ENCODE results near the gene CSTPP1.
A peak's percentile ranks its signal among the peaks of the same experiment; 100 is the strongest.
"Not testable (repeated sequence)": the region's sequence is repeated elsewhere in the genome, so short reads cannot be mapped to it uniquely, and the experiment has no call there.

Gene CSTPP1

GRCh38 chr11:47185305-47186075 is 248.9 kb downstream of the CSTPP1 start:
- no peak for DNase-seq

DNA sequence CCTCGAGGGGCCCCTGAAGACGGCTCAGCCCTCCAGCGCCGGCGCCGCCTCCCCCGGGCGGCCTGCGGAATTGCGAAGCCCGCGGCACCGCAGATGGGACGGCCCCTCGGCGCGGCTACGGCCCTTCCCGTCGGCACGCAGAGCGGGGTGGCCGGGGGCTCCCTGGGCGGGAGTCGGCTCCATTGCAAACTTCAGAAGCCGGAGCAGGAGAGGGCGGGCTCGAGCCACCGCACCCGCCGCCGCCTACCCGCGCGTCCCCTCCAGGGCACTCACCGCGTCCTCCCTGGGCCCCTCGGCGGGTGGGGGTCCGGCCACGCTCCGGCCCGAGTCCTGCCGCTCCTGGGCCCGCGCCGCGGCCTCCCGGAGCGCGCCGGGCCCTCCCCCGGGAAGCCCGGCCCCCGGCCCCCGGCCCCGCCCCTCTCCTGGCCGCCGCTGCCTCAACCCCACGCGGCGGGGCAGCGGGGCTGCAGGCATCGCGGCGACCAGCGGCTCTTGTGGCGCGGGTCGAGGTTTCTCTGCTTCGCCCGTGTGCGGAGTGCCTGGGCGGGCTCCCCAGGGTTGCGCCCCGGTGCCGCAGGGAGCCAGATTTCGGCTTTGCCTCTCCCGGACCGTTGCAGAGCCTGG is 249.6 kb downstream of the CSTPP1 start, which contains the start of gene PACSIN3:
PACSIN3 (minus strand) TSS at position 359 of the 624 bp plus-strand sequence. CDS start 3,707 bp downstream, outside the sequence.
- DNase-seq = no peak

- peak; percentile 51 for DNase-seq
Measured at GRCh38 chr11:47186700-47187695, 250.4 kb downstream of the CSTPP1 start.

GRCh38 chr11:47187723-47188122 is 251.2 kb downstream of the CSTPP1 start:
- DNase-seq = no peak

DNA sequence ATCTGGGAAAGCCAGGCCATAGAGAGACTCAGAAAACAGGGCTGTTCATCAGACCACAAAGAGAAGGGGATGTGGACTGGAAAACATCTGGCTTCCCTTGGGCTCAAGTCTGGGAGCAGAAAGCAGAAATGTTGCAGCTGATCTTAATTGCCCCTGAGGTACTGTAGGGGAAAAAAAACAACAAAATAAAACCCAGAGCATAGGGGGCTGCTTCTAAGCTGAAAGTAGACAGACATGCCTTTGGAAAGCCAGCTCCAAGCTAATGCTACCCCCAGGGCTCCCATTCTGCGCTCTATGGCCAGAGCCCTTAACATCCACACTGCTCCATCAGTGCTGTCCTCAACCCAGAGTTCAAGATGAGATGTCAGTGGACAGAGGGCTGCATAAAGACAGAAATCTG is 251.7 kb downstream of the CSTPP1 start:
- DNase-seq = no peak

- DNase-seq = no peak
Measured at GRCh38 chr11:47189100-47189834, 252.7 kb downstream of the CSTPP1 start.

DNA sequence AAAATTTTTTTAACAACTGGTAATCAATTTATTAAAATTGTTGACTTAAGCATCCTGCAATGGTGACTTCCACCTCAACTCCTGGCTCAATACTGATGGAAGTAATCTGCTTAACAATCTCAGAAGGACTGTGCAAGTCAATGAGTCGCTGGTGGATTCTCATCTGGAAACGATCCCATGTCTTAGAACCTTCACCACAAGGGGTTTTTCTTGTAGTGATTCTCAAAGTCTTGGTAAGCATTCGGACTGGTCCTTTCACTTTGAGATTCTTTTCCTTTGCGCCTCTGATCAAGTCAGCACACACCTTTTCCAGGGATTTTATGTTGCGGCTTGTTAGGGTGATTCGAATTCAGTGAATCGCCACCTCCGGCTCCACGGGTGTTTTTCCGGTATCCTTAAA is 254.6 kb downstream of the CSTPP1 start:
- DNase-seq = not testable (repeated sequence)

- no peak for DNase-seq
Measured at GRCh38 chr11:47192111-47192510, 255.6 kb downstream of the CSTPP1 start.

DNA sequence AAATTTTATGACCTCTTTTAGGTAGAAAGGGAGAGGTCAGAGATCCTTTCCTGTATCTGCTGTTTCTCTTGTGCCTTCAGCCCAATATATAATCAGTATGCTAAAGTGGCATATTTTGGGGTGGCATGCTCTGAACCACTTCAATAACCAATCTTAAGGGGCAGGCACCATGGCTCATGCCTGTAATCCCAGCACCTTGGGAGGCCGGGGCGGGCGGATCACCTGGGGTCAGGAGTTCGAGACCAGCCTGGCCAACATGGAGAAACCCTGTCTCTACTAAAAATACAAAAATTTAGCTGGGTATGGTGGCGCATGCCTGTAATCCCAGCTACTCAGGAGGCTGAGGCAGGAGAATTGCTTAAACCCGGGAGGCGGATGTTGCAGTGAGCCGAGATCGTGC is 261.6 kb downstream of the CSTPP1 start:
- DNase-seq = not testable (repeated sequence)

GRCh38 chr11:47201015-47201414 is 264.5 kb downstream of the CSTPP1 start:
- no peak for DNase-seq

GRCh38 chr11:47202576-47202975 is 266.0 kb downstream of the CSTPP1 start:
- no peak for DNase-seq

GRCh38 chr11:47204637-47204989 is 268.1 kb downstream of the CSTPP1 start:
- no peak for DNase-seq

GRCh38 chr11:47206577-47206976 is 270.0 kb downstream of the CSTPP1 start:
- not testable (repeated sequence) for DNase-seq

DNA sequence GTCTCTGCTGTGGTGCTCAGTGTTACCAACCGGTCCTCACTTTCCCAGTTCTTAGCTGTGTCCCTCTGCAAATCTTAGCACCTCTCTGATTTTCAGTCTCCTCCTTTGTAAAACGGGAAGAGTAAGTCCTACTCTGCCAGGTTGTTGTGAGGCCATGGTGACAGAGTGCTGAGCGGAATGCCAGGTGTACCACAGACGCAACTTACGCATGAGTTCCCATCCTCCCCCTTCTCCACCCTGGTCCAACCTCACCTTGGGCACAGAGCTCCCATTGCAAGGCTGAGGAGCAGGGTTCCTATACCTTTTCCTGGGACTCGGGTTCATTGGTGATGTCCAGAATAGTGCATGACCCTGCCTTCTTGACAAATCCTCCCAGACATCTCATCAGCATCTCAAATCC is 270.9 kb downstream of the CSTPP1 start:
- DNase-seq = no peak

DNA sequence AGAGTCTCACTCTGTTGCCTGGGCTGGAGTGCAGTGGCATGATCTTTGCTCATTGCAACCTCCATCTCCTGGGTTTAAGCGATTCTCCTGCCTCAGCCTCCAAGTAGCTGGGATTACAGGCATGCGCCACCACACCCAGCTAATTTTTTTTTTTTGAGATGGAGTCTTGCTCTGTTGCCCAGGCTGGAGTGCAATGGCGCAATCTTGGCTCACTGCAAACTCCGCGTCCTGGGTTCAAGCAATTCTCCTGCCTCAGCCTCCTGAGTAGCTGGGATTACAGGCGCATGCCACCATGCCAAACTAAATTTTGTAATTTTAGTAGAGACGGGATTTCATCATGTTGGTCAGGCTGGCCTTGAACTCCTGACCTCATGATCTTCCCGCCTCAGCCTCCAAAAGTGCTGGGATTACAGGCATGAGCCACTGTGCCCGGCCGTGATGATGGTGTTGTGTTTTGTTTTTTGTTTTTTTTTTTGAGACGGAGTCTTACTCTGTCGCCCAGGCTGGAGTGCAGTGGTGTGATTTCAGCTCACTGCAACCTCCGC is 271.5 kb downstream of the CSTPP1 start:
- not testable (repeated sequence) for DNase-seq

- DNase-seq = no peak
Measured at GRCh38 chr11:47208628-47209027, 272.1 kb downstream of the CSTPP1 start.

Measured in activated T-cell treated with anti-CD3 and anti-CD28 coated beads for 4 hours (primary cell).